Measurements from ENCODE around the gene EBF3. TPM values are rescaled to one million over a fixed set of nuclear protein-coding genes. Genes with fewer than 3 reads are reported as not detected.
A peak's percentile ranks its signal among the peaks of the same experiment; 100 is the strongest.

EBF3 gene
- total and polyA plus RNA-seq, 2 experiments from 2014 or later: 0.22 to 0.77 TPM

- no peak overlapping the region for H3K4me2 ChIP-seq
- TF ChIP-seq CTCF (IDR thresholded peaks at IDR 0.05; ENCODE audit: poor library complexity): no peak
- TF ChIP-seq EZH2phosphoT487 (IDR thresholded peaks at IDR 0.05; ENCODE audit: low read depth, severe bottlenecking, unreplicated experiment): no peak
- no peak for TF ChIP-seq EZH2 (IDR thresholded peaks at IDR 0.05; ENCODE audit: borderline replicate concordance)
- no peaks in the 10 kb centered on the region for H3K36me3 ChIP-seq (replicated peaks; ENCODE audit: insufficient read depth, low read depth)
- no peak overlapping the region for H2AFZ ChIP-seq
- no peak overlapping the region for H3K27ac ChIP-seq
- H3K4me1 ChIP-seq (ENCODE audit: insufficient read depth): peaks cover 8% of the 10 kb centered on the region
- no peaks in the 10 kb centered on the region for H3K79me2 ChIP-seq
- 88% methylated on average over 31 of the region's 31 CpGs for WGBS (ENCODE audit: low lambda C conversion rate, missing lambda C conversion rate)
- no peak overlapping the region for H3K4me3 ChIP-seq
- no peak for DNase-seq (ENCODE audit: low spot score)
- H4K20me1 ChIP-seq (ENCODE audit: insufficient read depth, poor library complexity, severe bottlenecking): no peaks in the 10 kb centered on the region
- H3K27me3 ChIP-seq: peaks cover 5% of the 10 kb centered on the region
- H3K9me3 ChIP-seq (ENCODE audit: low read depth): no peaks in the 10 kb centered on the region
- no peaks in the 10 kb centered on the region for H3K9me2 ChIP-seq (replicated peaks; ENCODE audit: insufficient read depth)
Measured at GRCh38 chr10:129854796-129855705, 109.0 kb downstream of the EBF3 start.

- Histone ChIP-seq H4K20me1 (ENCODE audit: insufficient read depth, poor library complexity, severe bottlenecking) (no peaks in the 10 kb centered on the region), H3K9me2 (replicated peaks; ENCODE audit: insufficient read depth) (no peaks in the 10 kb centered on the region), H2AFZ (no peak overlapping the region), H3K36me3 (replicated peaks; ENCODE audit: insufficient read depth, low read depth) (no peaks in the 10 kb centered on the region), H3K9me3 (ENCODE audit: low read depth) (no peaks in the 10 kb centered on the region), H3K27me3 (peaks cover 5% of the 10 kb centered on the region), H3K4me2 (peak overlapping the region; percentile 54), H3K79me2 (no peaks in the 10 kb centered on the region), H3K4me1 (ENCODE audit: insufficient read depth) (peaks cover 8% of the 10 kb centered on the region), H3K4me3 (no peak overlapping the region), H3K27ac (no peak overlapping the region)
- DNase-seq (ENCODE audit: low spot score): no peak
- WGBS (ENCODE audit: low lambda C conversion rate, missing lambda C conversion rate): 90% methylated on average over 10 of the region's 10 CpGs
- TF ChIP-seq EZH2phosphoT487 (IDR thresholded peaks at IDR 0.05; ENCODE audit: low read depth, severe bottlenecking, unreplicated experiment): no peak
- no peak for TF ChIP-seq EZH2 (IDR thresholded peaks at IDR 0.05; ENCODE audit: borderline replicate concordance)
- no peak for TF ChIP-seq CTCF (IDR thresholded peaks at IDR 0.05; ENCODE audit: poor library complexity)
Measured at GRCh38 chr10:129854158-129854557, 109.9 kb downstream of the EBF3 start.

GRCh38 chr10:129853562-129853903 is 110.5 kb downstream of the EBF3 start:
- WGBS (ENCODE audit: low lambda C conversion rate, missing lambda C conversion rate): 42% methylated on average over 2 of the region's 2 CpGs
- peak overlapping the region; percentile 63 for H3K4me2 ChIP-seq
- H2AFZ ChIP-seq: peak overlapping the region; percentile 17
- peak; percentile 64 for DNase-seq (ENCODE audit: low spot score)
- peaks cover 8% of the 10 kb centered on the region for H3K4me1 ChIP-seq (ENCODE audit: insufficient read depth)
- no peaks in the 10 kb centered on the region for H4K20me1 ChIP-seq (ENCODE audit: insufficient read depth, poor library complexity, severe bottlenecking)
- H3K4me3 ChIP-seq: no peak overlapping the region
- no peaks in the 10 kb centered on the region for H3K36me3 ChIP-seq (replicated peaks; ENCODE audit: insufficient read depth, low read depth)
- H3K27me3 ChIP-seq: peaks cover 5% of the 10 kb centered on the region
- H3K79me2 ChIP-seq: no peaks in the 10 kb centered on the region
- TF ChIP-seq CTCF (IDR thresholded peaks at IDR 0.05; ENCODE audit: poor library complexity): peak; percentile 43
- TF ChIP-seq EZH2phosphoT487 (IDR thresholded peaks at IDR 0.05; ENCODE audit: low read depth, severe bottlenecking, unreplicated experiment): no peak
- no peak overlapping the region for H3K27ac ChIP-seq
- no peaks in the 10 kb centered on the region for H3K9me2 ChIP-seq (replicated peaks; ENCODE audit: insufficient read depth)
- no peaks in the 10 kb centered on the region for H3K9me3 ChIP-seq (ENCODE audit: low read depth)
